NCI-H510A (cell line): ENCODE measurements around the gene CST11.
"Not testable (repeated sequence)": the region's sequence is repeated elsewhere in the genome, so short reads cannot be mapped to it uniquely, and the experiment has no call there.

Experiments
- DNase-seq: peaks from one replicate; lab custom pipeline; 2025; lab: John Stamatoyannopoulos, UW

The CST11 gene

GRCh38 chr20:23452776-23453175, at the start of gene CST11:
Gene CST11, minus strand, starts transcription at chr20:23452876. Its CDS starts 65 bp downstream, at chr20:23452811.
- DNase-seq, result no peak

GRCh38 chr20:23501926-23502325, 49.2 kb upstream of the CST11 start:
- no peak for DNase-seq

GRCh38 chr20:23497536-23497935, 44.9 kb upstream of the CST11 start:
- no peak for DNase-seq

GRCh38 chr20:23493172-23493772, 40.6 kb upstream of the CST11 start:
- no peak for DNase-seq

- DNase-seq, result no peak
Observed at GRCh38 chr20:23492292-23492691, 39.6 kb upstream of the CST11 start.

- no peak for DNase-seq
Observed at GRCh38 chr20:23490817-23491216, 38.1 kb upstream of the CST11 start, which contains the start of gene CST8. Gene CST8, plus strand, starts transcription at chr20:23491117. Its CDS starts 551 bp downstream, at chr20:23491668.

GRCh38 chr20:23488996-23489395, 36.3 kb upstream of the CST11 start:
- no peak for DNase-seq

GRCh38 chr20:23488470-23488869, 35.8 kb upstream of the CST11 start:
- no peak for DNase-seq

- no peak for DNase-seq
Observed at GRCh38 chr20:23484081-23484480, 31.4 kb upstream of the CST11 start.

- no peak for DNase-seq
Observed at GRCh38 chr20:23482138-23482537, 29.5 kb upstream of the CST11 start.

GRCh38 chr20:23479043-23479442, 26.4 kb upstream of the CST11 start:
- no peak for DNase-seq

GRCh38 chr20:23477223-23477622, 24.5 kb upstream of the CST11 start:
- DNase-seq, result no peak

- no peak for DNase-seq
Observed at GRCh38 chr20:23476015-23476754, 23.5 kb upstream of the CST11 start.

GRCh38 chr20:23475395-23475794, 22.7 kb upstream of the CST11 start:
- DNase-seq, result no peak

GRCh38 chr20:23473293-23473692, 20.6 kb upstream of the CST11 start:
- DNase-seq, result not testable (repeated sequence)

GRCh38 chr20:23472306-23472705, 19.6 kb upstream of the CST11 start:
- DNase-seq, result not testable (repeated sequence)

GRCh38 chr20:23466961-23467360, 14.3 kb upstream of the CST11 start:
- not testable (repeated sequence) for DNase-seq

GRCh38 chr20:23461180-23461579, 8.5 kb upstream of the CST11 start:
- no peak for DNase-seq

GRCh38 chr20:23459461-23460150, 6.9 kb upstream of the CST11 start:
- DNase-seq, result no peak

GRCh38 chr20:23456873-23457272, 4.2 kb upstream of the CST11 start:
- DNase-seq, result no peak

- no peak for DNase-seq
Observed at GRCh38 chr20:23456409-23456808, 3.7 kb upstream of the CST11 start.

GRCh38 chr20:23455639-23456038, 3.0 kb upstream of the CST11 start:
- no peak for DNase-seq

- DNase-seq, result no peak
Observed at GRCh38 chr20:23454816-23455215, 2.1 kb upstream of the CST11 start.
